Measurements from ENCODE around the gene RASSF4. TPM values are rescaled to one million over a fixed set of nuclear protein-coding genes. Genes with fewer than 3 reads are reported as not detected.

Gene RASSF4
- total and polyA plus RNA-seq, 9 of the 15 experiments (the other 6 are each of a cell fraction or from before 2014, with no cell fraction given): 0.01 to 0.62 (median 0.11) TPM; not detected in 3

DNA sequence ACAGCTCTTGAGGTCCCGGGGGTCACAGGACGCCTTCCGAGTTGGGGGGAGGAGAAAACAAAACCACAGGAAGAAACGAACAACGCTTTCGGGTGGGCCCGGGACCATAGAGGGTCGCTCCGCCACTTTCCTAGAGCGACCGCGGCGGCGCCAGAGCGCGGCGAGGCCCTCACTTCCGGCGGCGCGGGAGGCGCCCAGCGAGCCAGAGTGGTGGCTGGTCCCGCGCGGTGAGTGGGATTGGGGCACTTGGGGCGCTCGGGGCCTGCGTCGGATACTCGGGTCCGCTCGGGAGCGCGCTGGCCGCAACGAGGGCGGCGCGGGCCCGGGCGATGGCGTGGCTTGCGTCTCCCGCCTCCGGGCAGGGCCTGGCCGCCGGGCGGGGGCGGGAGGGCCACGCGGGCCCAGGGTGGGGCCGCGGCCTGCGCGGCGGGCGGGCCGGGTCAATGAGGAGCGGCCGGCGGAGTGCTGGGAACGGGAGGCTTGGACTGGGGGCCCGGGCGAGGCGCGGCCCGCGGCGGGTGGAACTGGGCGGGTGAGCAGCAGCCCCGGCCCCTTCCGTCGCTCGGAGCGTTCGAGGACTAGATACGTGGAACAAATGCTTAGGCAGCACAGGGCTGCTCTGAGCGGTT is 41.3 kb downstream of the RASSF4 start, which contains the start of gene ZNF22 (continued):
- TF ChIP-seq, protein P1, sequence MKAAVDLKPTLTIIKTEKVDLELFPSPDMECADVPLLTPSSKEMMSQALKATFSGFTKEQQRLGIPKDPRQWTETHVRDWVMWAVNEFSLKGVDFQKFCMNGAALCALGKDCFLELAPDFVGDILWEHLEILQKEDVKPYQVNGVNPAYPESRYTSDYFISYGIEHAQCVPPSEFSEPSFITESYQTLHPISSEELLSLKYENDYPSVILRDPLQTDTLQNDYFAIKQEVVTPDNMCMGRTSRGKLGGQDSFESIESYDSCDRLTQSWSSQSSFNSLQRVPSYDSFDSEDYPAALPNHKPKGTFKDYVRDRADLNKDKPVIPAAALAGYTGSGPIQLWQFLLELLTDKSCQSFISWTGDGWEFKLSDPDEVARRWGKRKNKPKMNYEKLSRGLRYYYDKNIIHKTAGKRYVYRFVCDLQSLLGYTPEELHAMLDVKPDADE (conservative IDR thresholded peaks at IDR 0.05; ENCODE audit: control insufficient read depth, low read depth, low read length): 0 out of 2 replicates have a peak, but pooled peaks have one; percentile 23
- TF ChIP-seq ZKSCAN8 (CRISPR knock-in tag; IDR thresholded peaks at IDR 0.05) (no peak; the same call in 1 of the 2 replicates), ZFX (CRISPR knock-in tag; IDR thresholded peaks at IDR 0.05) (peak; percentile 100), EP300 (IDR thresholded peaks at IDR 0.05; ENCODE audit: low read length) (0 out of 2 replicates have a peak, but pooled peaks have one; percentile 2), RUNX1 (IDR thresholded peaks at IDR 0.05; ENCODE audit: low read depth) (peak; percentile 61; the same call in 1 of the 2 replicates), RBBP5 (IDR thresholded peaks at IDR 0.05; ENCODE audit: borderline replicate concordance, insufficient read depth, low read length, poor library complexity, severe bottlenecking) (peak; percentile 87), NCOR1 (IDR thresholded peaks at IDR 0.05) (peak; percentile 25; the same call in 1 of the 2 replicates), FOXK2 (conservative IDR thresholded peaks at IDR 0.05 in 1 of 2, IDR thresholded peaks at IDR 0.05 in 1 of 2; ENCODE audit: low read depth in 2 of 2) (no peak), SIN3B (IDR thresholded peaks at IDR 0.05; ENCODE audit: low read depth) (peak; percentile 74), OTX1 (CRISPR knock-in tag; IDR thresholded peaks at IDR 0.05) (0 out of 2 replicates have a peak, but pooled peaks have one; percentile 26), KLF1 (tag; IDR thresholded peaks at IDR 0.05) (peak; percentile 74; the same call in 1 of the 2 replicates), ZNF121 (CRISPR knock-in tag; conservative IDR thresholded peaks at IDR 0.05) (0 out of 2 replicates have a peak, but pooled peaks have one; percentile 41), NRF1 (conservative IDR thresholded peaks at IDR 0.05 in 1 of 2, IDR thresholded peaks at IDR 0.05 in 1 of 2) (peak; percentile 48 to 61; a peak in 3 of 4 replicates), MYC (IDR thresholded peaks at IDR 0.05; ENCODE audit: low read depth, low read length) (peak; percentile 91), MYC (CRISPR knock-in tag; IDR thresholded peaks at IDR 0.05; ENCODE audit: borderline replicate concordance, low read depth) (no peak), SRSF1 (IDR thresholded peaks at IDR 0.05; ENCODE audit: low read depth, low read length) (no peak), LEF1 (IDR thresholded peaks at IDR 0.05) (peak; percentile 9), ZC3H4 (CRISPR knock-in tag; IDR thresholded peaks at IDR 0.05; ENCODE audit: borderline replicate concordance) (peak; percentile 45; the same call in 1 of the 2 replicates), ZNF780A (CRISPR knock-in tag; IDR thresholded peaks at IDR 0.05) (no peak), NFIC (IDR thresholded peaks at IDR 0.05) (no peak; the same call in 1 of the 2 replicates), POLR2G (IDR thresholded peaks at IDR 0.05; ENCODE audit: low read depth, low read length) (peak; percentile 97), GABPA (tag; conservative IDR thresholded peaks at IDR 0.05; ENCODE audit: low read depth) (peak; percentile 96)
- TF ChIP-seq, protein P2, sequence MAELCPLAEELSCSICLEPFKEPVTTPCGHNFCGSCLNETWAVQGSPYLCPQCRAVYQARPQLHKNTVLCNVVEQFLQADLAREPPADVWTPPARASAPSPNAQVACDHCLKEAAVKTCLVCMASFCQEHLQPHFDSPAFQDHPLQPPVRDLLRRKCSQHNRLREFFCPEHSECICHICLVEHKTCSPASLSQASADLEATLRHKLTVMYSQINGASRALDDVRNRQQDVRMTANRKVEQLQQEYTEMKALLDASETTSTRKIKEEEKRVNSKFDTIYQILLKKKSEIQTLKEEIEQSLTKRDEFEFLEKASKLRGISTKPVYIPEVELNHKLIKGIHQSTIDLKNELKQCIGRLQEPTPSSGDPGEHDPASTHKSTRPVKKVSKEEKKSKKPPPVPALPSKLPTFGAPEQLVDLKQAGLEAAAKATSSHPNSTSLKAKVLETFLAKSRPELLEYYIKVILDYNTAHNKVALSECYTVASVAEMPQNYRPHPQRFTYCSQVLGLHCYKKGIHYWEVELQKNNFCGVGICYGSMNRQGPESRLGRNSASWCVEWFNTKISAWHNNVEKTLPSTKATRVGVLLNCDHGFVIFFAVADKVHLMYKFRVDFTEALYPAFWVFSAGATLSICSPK (IDR thresholded peaks at IDR 0.05; ENCODE audit: borderline replicate concordance): no peak
- TF ChIP-seq, protein P3, sequence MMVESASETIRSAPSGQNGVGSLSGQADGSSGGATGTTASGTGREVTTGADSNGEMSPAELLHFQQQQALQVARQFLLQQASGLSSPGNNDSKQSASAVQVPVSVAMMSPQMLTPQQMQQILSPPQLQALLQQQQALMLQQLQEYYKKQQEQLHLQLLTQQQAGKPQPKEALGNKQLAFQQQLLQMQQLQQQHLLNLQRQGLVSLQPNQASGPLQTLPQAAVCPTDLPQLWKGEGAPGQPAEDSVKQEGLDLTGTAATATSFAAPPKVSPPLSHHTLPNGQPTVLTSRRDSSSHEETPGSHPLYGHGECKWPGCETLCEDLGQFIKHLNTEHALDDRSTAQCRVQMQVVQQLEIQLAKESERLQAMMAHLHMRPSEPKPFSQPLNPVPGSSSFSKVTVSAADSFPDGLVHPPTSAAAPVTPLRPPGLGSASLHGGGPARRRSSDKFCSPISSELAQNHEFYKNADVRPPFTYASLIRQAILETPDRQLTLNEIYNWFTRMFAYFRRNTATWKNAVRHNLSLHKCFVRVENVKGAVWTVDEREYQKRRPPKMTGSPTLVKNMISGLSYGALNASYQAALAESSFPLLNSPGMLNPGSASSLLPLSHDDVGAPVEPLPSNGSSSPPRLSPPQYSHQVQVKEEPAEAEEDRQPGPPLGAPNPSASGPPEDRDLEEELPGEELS (CRISPR knock-in tag; IDR thresholded peaks at IDR 0.05; ENCODE audit: borderline replicate concordance): peak; percentile 96; the same call in 1 of the 2 replicates
